ENCODE measurements around the gene LGALS12. TPM values are rescaled to one million over a fixed set of nuclear protein-coding genes. Genes with fewer than 3 reads are reported as not detected.

The LGALS12 gene
- total RNA-seq, 2 experiments from 2014 or later: not detected

GRCh38 chr11:63563201-63564055 is 57.5 kb downstream of the LGALS12 start, which contains the start of gene PLAAT2:
Gene PLAAT2, minus strand, starts transcription at chr11:63563379. Its CDS starts 55 bp downstream, at chr11:63563324.
- DNase-seq (ENCODE audit: low spot score): no peak
- intact Hi-C loops (cut with micrococcal nuclease; ENCODE audit: unreplicated experiment): no loop called here
- H2AFZ ChIP-seq (ENCODE audit: low read length): no peak within 1 kb of the TSS
- H3K4me1 ChIP-seq (ENCODE audit: insufficient read depth, low read length, poor library complexity, severe bottlenecking): peaks cover 43% of the 10 kb centered on the region
- H3K9me3 ChIP-seq (ENCODE audit: low read length): no peaks in the 10 kb centered on the region
- TF ChIP-seq EZH2phosphoT487 (IDR thresholded peaks at IDR 0.05; ENCODE audit: borderline replicate concordance, low read depth, low read length) (no peak), CTCF (conservative IDR thresholded peaks at IDR 0.05; ENCODE audit: low read length) (no peak)
- CTCF ChIA-PET (ENCODE audit: unreplicated experiment): no interaction called here
- no peaks in the 10 kb centered on the region for H3K36me3 ChIP-seq (ENCODE audit: insufficient read depth, low read length)
- BruUV-seq (replicated peaks): no TSS peak
- POLR2A ChIA-PET: interaction anchor here (1.2 to 1.8 kb wide), 2 partner anchors 9 to 83 kb away, joined by 4 to 6 read pairs; no protein-coding TSS in a partner anchor
- no peak within 1 kb of the TSS for H3K27ac ChIP-seq (ENCODE audit: low read depth, low read length, poor library complexity, severe bottlenecking)
- no peaks in the 10 kb centered on the region for H3K79me2 ChIP-seq (ENCODE audit: insufficient read depth, low read depth, low read length)
- no peak within 1 kb of the TSS for H3K4me3 ChIP-seq (ENCODE audit: low read depth, low read length, poor library complexity, severe bottlenecking)
- no peaks in the 10 kb centered on the region for H3K9me2 ChIP-seq (ENCODE audit: insufficient read depth, low read length)
- no peaks in the 10 kb centered on the region for H4K20me1 ChIP-seq (ENCODE audit: insufficient read depth, low read length)
- H3K4me2 ChIP-seq (ENCODE audit: low read length): no peak within 1 kb of the TSS

GRCh38 chr11:63564056-63564774 is 58.3 kb downstream of the LGALS12 start:
- H3K27ac ChIP-seq (ENCODE audit: low read depth, low read length, poor library complexity, severe bottlenecking): no peak overlapping the region

More at GRCh38 chr11:63564056-63564774, 58.3 kb downstream of the LGALS12 start:
- no peaks in the 10 kb centered on the region for H3K9me2 ChIP-seq (ENCODE audit: insufficient read depth, low read length)
- H2AFZ ChIP-seq (ENCODE audit: low read length): no peak overlapping the region
- no peaks in the 10 kb centered on the region for H3K9me3 ChIP-seq (ENCODE audit: low read length)
- POLR2A ChIA-PET: interaction anchor here (1.2 to 1.8 kb wide), 2 partner anchors 9 to 84 kb away, joined by 4 to 6 read pairs; no protein-coding TSS in a partner anchor
- BruUV-seq (replicated peaks): no TSS peak
- H3K4me3 ChIP-seq (ENCODE audit: low read depth, low read length, poor library complexity, severe bottlenecking): no peak overlapping the region
- no peaks in the 10 kb centered on the region for H3K79me2 ChIP-seq (ENCODE audit: insufficient read depth, low read depth, low read length)
- DNase-seq (ENCODE audit: low spot score): no peak
- CTCF ChIA-PET (ENCODE audit: unreplicated experiment): no interaction called here
- H3K4me2 ChIP-seq (ENCODE audit: low read length): no peak overlapping the region
- peaks cover 43% of the 10 kb centered on the region for H3K4me1 ChIP-seq (ENCODE audit: insufficient read depth, low read length, poor library complexity, severe bottlenecking)
- no peaks in the 10 kb centered on the region for H4K20me1 ChIP-seq (ENCODE audit: insufficient read depth, low read length)
- TF ChIP-seq CTCF (conservative IDR thresholded peaks at IDR 0.05; ENCODE audit: low read length) (no peak), EZH2phosphoT487 (IDR thresholded peaks at IDR 0.05; ENCODE audit: borderline replicate concordance, low read depth, low read length) (no peak)
- no peaks in the 10 kb centered on the region for H3K36me3 ChIP-seq (ENCODE audit: insufficient read depth, low read length)
- intact Hi-C loops (cut with micrococcal nuclease; ENCODE audit: unreplicated experiment): no loop called here

Measured in OCI-LY7 (cell line).